ENCODE measurements around the gene DMAC2L.

DNA sequence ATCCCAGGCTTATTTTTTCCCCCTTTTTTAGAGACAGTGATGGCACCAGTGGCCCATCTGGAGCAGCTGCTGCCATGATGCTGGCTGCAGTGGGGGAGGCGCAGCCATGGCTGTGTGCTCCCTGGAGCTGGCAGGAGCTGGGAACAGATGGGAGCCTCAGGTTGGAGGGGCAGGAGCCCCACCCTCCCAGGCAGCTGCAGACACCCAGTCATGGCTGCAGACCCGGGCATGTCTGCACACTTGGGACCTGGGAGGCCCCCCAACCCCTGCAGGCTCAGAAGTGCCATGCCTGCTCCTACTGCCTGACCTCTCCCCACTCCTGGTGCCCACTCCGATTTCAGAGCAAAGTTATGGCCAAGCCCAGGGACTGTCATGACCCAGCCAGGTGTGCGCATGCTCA lies 59.4 kb downstream of the DMAC2L start:
- TF ChIP-seq POLR2A (IDR thresholded peaks at IDR 0.05), result no peak
- TF ChIP-seq, protein P1, sequence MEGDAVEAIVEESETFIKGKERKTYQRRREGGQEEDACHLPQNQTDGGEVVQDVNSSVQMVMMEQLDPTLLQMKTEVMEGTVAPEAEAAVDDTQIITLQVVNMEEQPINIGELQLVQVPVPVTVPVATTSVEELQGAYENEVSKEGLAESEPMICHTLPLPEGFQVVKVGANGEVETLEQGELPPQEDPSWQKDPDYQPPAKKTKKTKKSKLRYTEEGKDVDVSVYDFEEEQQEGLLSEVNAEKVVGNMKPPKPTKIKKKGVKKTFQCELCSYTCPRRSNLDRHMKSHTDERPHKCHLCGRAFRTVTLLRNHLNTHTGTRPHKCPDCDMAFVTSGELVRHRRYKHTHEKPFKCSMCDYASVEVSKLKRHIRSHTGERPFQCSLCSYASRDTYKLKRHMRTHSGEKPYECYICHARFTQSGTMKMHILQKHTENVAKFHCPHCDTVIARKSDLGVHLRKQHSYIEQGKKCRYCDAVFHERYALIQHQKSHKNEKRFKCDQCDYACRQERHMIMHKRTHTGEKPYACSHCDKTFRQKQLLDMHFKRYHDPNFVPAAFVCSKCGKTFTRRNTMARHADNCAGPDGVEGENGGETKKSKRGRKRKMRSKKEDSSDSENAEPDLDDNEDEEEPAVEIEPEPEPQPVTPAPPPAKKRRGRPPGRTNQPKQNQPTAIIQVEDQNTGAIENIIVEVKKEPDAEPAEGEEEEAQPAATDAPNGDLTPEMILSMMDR (IDR thresholded peaks at IDR 0.05), result no peak

All from transverse colon (tissue), 3 donors.